HL-60 (cell line): ENCODE results near the gene SMAD4.

ENCODE experiments used
- DNase-seq, 2 experiments: peaks; one replicate each; pipeline ENCODE4 v3.0.0-alpha.2; 2010 to 2020; ENCODE audit warnings: low read depth in 1 of 2, low spot score in 1 of 2
- H3K27ac ChIP-seq: fragments of 250-450 bp; sonication (Bioruptor Pico); replicated peaks from 2 replicates; pipeline ENCODE4 v1.5.1; 2020; ENCODE audit warnings: mild to moderate bottlenecking, moderate library complexity
- H3K27me3 ChIP-seq: fragments of 250-450 bp; sonication (Bioruptor Pico); 2 replicates; pipeline ENCODE4 v1.5.1; 2021; ENCODE audit warnings: mild to moderate bottlenecking, moderate library complexity; ENCODE audit not compliant: insufficient read depth, poor library complexity, severe bottlenecking
- H3K4me3 ChIP-seq: replicated peaks from 2 replicates; pipeline ENCODE4 v1.5.1; 2011; ENCODE audit warnings: mild to moderate bottlenecking, control low read depth, low read length; ENCODE audit not compliant: insufficient read depth
- GABPA ChIP-seq: IDR thresholded peaks from 2 replicates; pipeline ENCODE4 v1.6.1; 2012; ENCODE audit warnings: low read depth
- POLR2AphosphoS5 ChIP-seq: IDR thresholded peaks from 2 replicates; pipeline ENCODE4 v1.6.1; 2012; ENCODE audit warnings: low read depth
- SPI1 ChIP-seq: IDR thresholded peaks from 2 replicates; pipeline ENCODE4 v1.6.1; 2012; ENCODE audit warnings: low read depth, mild to moderate bottlenecking, borderline replicate concordance
- TF ChIP-seq, protein P1 (sequence below): IDR thresholded peaks from one replicate; pipeline ENCODE4 v1.5.1; 2011; ENCODE audit warnings: low read length, control low read depth, inconsistent platforms; ENCODE audit not compliant: insufficient read depth
- TF ChIP-seq, protein P2 (sequence below): IDR thresholded peaks from 2 replicates; pipeline ENCODE4 v1.6.1; 2012; ENCODE audit warnings: low read depth; ENCODE audit not compliant: insufficient replicate concordance

Gene SMAD4

DNA sequence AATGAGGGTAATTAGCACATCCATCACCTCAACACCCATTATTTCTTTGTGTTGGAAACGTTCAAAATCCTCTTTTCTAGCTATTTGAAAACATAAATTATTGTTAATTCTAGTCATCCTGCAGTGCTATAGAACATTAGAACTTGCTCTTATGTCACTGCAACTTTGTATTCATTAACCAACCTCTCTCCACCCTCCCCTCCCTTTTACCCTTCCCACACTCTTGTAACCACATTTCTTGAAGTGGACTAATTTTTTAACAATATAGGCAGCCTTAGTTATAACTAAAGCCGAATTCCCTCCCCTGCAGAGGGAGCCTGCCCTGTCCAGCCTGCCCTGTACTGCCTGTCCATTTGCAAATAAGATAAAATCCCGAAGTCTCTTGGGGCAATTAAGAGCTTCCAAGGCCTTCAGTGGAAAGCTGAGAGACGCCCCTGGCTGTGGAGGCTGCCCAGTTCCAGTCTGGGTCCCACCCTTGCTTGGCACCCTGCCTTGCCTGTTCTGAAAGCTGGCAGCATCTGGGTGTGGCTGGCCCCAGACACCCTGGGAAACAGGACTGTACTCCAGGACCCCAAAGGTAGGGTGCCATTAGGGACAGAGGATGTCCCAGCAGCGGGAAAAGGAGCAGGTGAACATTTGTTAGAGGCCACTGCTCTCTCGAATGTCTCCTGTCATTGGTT lies 102.4 kb downstream of the SMAD4 start:
- no peak for TF ChIP-seq GABPA
- TF ChIP-seq SPI1: no peak
- TF ChIP-seq, protein P1, sequence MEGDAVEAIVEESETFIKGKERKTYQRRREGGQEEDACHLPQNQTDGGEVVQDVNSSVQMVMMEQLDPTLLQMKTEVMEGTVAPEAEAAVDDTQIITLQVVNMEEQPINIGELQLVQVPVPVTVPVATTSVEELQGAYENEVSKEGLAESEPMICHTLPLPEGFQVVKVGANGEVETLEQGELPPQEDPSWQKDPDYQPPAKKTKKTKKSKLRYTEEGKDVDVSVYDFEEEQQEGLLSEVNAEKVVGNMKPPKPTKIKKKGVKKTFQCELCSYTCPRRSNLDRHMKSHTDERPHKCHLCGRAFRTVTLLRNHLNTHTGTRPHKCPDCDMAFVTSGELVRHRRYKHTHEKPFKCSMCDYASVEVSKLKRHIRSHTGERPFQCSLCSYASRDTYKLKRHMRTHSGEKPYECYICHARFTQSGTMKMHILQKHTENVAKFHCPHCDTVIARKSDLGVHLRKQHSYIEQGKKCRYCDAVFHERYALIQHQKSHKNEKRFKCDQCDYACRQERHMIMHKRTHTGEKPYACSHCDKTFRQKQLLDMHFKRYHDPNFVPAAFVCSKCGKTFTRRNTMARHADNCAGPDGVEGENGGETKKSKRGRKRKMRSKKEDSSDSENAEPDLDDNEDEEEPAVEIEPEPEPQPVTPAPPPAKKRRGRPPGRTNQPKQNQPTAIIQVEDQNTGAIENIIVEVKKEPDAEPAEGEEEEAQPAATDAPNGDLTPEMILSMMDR: no peak
- TF ChIP-seq, protein P2, sequence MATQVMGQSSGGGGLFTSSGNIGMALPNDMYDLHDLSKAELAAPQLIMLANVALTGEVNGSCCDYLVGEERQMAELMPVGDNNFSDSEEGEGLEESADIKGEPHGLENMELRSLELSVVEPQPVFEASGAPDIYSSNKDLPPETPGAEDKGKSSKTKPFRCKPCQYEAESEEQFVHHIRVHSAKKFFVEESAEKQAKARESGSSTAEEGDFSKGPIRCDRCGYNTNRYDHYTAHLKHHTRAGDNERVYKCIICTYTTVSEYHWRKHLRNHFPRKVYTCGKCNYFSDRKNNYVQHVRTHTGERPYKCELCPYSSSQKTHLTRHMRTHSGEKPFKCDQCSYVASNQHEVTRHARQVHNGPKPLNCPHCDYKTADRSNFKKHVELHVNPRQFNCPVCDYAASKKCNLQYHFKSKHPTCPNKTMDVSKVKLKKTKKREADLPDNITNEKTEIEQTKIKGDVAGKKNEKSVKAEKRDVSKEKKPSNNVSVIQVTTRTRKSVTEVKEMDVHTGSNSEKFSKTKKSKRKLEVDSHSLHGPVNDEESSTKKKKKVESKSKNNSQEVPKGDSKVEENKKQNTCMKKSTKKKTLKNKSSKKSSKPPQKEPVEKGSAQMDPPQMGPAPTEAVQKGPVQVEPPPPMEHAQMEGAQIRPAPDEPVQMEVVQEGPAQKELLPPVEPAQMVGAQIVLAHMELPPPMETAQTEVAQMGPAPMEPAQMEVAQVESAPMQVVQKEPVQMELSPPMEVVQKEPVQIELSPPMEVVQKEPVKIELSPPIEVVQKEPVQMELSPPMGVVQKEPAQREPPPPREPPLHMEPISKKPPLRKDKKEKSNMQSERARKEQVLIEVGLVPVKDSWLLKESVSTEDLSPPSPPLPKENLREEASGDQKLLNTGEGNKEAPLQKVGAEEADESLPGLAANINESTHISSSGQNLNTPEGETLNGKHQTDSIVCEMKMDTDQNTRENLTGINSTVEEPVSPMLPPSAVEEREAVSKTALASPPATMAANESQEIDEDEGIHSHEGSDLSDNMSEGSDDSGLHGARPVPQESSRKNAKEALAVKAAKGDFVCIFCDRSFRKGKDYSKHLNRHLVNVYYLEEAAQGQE: no peak
- no peak for TF ChIP-seq POLR2AphosphoS5
- no peak for DNase-seq
- H3K27me3 ChIP-seq: no peaks in the 10 kb centered on the region
- H3K4me3 ChIP-seq: no peak overlapping the region
- H3K27ac ChIP-seq: no peak overlapping the region

DNA sequence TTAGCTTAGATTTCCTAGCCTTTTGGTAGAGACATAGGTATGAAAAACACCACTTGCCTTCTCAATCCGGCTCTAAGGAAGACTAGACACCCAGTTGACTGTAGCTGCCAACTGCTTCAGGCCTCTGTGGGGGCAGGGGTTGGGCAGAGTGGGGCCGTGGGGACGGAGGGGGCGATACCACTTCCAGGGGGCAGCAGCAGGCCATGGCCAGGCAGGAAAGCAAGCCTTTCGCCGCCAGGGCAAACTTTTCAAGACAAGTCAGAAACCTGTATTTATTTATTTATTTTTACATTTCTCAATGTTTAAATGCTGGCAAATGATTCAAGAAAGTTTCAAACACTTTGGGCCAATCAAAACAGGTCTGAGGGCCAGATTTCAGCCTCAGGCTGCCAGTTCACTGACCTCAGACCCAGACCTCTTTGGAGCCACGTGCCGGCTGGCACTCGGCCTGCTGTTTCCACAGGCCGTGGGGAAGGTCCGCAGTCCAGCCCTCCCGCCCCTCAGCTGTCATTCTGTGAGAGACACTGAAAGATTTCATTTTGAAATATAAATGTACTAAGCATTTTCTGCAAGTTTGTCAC lies 103.7 kb downstream of the SMAD4 start:
- no peak overlapping the region for H3K27ac ChIP-seq
- no peaks in the 10 kb centered on the region for H3K27me3 ChIP-seq
- TF ChIP-seq POLR2AphosphoS5 (no peak), SPI1 (no peak), GABPA (no peak)
- TF ChIP-seq, protein P2: no peak
- TF ChIP-seq, protein P1: no peak
- no peak for DNase-seq
- no peak overlapping the region for H3K4me3 ChIP-seq
